ENCODE results near the gene LYZ.

DNA sequence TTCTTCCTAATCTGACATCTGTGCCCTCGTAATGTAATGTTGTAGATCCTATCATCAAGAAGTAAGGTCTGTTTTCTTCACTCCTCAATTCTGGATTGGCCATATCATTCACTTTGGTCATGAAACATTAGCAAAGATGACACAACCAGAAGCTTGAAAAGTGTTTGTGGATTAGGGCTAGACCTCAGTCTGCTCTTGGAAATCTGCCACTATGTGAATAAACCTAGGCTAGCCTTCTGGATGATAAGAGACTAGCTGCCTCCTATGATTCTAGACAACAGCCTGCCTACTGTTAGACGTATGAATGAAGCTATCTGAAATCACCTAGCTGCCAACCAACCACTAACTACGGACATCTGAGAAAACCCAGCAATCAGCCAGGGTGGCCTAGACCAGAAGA, 38.7 kb upstream of the LYZ start:
- TF ChIP-seq CTCF (IDR thresholded peaks at IDR 0.05) (no peak), POLR2A (IDR thresholded peaks at IDR 0.05) (no peak), POLR2AphosphoS5 (IDR thresholded peaks at IDR 0.05) (no peak)

Measured in suprapubic skin (tissue), 4 donors.